ENCODE data around the gene CENPT.

DNA sequence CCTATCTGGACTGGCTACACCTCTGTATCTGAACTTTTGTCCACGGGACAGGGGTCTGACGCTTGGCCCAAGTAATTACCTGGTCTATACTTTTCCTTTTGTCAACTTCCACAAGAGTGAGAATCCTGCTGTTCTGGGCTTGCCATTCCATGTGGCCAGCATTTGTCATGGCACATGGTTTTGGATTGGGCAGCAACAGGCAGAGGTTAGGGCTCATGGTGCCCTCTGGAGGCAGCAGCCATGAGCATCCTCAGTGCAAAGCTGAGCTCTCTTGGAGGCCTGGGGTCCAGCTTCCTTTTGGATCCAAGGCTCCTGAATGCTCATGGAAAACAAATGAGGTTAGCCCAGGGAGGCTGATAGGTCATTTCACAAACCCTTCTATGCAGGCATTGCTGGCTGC is 17.8 kb upstream of the CENPT start:
- TF ChIP-seq MAFK (IDR thresholded peaks at IDR 0.05; ENCODE audit: partially characterized antibody) (no peak), ESRRA (IDR thresholded peaks at IDR 0.05; ENCODE audit: borderline replicate concordance, low read length) (no peak), POLR2A (IDR thresholded peaks at IDR 0.05; ENCODE audit: low read length) (no peak), CHD2 (IDR thresholded peaks at IDR 0.05; ENCODE audit: low read length, partially characterized antibody) (no peak), RCOR1 (IDR thresholded peaks at IDR 0.05; ENCODE audit: low read depth, low read length) (no peak), ZFP36 (IDR thresholded peaks at IDR 0.05; ENCODE audit: borderline replicate concordance, partially characterized antibody) (no peak), EP300 (IDR thresholded peaks at IDR 0.05) (no peak)
- TF ChIP-seq, protein P1, sequence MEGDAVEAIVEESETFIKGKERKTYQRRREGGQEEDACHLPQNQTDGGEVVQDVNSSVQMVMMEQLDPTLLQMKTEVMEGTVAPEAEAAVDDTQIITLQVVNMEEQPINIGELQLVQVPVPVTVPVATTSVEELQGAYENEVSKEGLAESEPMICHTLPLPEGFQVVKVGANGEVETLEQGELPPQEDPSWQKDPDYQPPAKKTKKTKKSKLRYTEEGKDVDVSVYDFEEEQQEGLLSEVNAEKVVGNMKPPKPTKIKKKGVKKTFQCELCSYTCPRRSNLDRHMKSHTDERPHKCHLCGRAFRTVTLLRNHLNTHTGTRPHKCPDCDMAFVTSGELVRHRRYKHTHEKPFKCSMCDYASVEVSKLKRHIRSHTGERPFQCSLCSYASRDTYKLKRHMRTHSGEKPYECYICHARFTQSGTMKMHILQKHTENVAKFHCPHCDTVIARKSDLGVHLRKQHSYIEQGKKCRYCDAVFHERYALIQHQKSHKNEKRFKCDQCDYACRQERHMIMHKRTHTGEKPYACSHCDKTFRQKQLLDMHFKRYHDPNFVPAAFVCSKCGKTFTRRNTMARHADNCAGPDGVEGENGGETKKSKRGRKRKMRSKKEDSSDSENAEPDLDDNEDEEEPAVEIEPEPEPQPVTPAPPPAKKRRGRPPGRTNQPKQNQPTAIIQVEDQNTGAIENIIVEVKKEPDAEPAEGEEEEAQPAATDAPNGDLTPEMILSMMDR (IDR thresholded peaks at IDR 0.05): peak; percentile 36
- TF ChIP-seq, protein P2, sequence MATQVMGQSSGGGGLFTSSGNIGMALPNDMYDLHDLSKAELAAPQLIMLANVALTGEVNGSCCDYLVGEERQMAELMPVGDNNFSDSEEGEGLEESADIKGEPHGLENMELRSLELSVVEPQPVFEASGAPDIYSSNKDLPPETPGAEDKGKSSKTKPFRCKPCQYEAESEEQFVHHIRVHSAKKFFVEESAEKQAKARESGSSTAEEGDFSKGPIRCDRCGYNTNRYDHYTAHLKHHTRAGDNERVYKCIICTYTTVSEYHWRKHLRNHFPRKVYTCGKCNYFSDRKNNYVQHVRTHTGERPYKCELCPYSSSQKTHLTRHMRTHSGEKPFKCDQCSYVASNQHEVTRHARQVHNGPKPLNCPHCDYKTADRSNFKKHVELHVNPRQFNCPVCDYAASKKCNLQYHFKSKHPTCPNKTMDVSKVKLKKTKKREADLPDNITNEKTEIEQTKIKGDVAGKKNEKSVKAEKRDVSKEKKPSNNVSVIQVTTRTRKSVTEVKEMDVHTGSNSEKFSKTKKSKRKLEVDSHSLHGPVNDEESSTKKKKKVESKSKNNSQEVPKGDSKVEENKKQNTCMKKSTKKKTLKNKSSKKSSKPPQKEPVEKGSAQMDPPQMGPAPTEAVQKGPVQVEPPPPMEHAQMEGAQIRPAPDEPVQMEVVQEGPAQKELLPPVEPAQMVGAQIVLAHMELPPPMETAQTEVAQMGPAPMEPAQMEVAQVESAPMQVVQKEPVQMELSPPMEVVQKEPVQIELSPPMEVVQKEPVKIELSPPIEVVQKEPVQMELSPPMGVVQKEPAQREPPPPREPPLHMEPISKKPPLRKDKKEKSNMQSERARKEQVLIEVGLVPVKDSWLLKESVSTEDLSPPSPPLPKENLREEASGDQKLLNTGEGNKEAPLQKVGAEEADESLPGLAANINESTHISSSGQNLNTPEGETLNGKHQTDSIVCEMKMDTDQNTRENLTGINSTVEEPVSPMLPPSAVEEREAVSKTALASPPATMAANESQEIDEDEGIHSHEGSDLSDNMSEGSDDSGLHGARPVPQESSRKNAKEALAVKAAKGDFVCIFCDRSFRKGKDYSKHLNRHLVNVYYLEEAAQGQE (IDR thresholded peaks at IDR 0.05): no peak
- TF ChIP-seq, protein P3, sequence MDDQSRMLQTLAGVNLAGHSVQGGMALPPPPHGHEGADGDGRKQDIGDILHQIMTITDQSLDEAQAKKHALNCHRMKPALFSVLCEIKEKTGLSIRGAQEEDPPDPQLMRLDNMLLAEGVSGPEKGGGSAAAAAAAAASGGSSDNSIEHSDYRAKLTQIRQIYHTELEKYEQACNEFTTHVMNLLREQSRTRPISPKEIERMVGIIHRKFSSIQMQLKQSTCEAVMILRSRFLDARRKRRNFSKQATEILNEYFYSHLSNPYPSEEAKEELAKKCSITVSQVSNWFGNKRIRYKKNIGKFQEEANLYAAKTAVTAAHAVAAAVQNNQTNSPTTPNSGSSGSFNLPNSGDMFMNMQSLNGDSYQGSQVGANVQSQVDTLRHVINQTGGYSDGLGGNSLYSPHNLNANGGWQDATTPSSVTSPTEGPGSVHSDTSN (IDR thresholded peaks at IDR 0.05): no peak
